Epithelial cell of proximal tubule (primary cell): ENCODE data around the gene CA12. TPM values are rescaled to one million over a fixed set of nuclear protein-coding genes. Genes with fewer than 3 reads are reported as not detected.

Experiments
- DNase-seq: peaks from one replicate; pipeline ENCODE4 v3.0.0-alpha.2; 2011; ENCODE audit warnings: low read depth
- H3K4me3 ChIP-seq: 2 replicates; pipeline ENCODE4 v1.5.1; 2011; ENCODE audit warnings: low read depth, mild to moderate bottlenecking, low read length
- total RNA-seq: library from RNA; depleted of rRNA; stranded (reverse); fragments of >200 nt; gene quantifications from 2 replicates; pipeline ENCODE4 v1.2.3, GENCODE V29; 2015
- TF ChIP-seq, protein P1 (sequence below): conservative IDR thresholded peaks from 2 replicates; pipeline ENCODE4 v1.5.1; 2012; ENCODE audit warnings: low read depth, mild to moderate bottlenecking, low read length

The CA12 gene
- total RNA-seq, 1 donor from 2014 or later: 19.7 TPM

DNA sequence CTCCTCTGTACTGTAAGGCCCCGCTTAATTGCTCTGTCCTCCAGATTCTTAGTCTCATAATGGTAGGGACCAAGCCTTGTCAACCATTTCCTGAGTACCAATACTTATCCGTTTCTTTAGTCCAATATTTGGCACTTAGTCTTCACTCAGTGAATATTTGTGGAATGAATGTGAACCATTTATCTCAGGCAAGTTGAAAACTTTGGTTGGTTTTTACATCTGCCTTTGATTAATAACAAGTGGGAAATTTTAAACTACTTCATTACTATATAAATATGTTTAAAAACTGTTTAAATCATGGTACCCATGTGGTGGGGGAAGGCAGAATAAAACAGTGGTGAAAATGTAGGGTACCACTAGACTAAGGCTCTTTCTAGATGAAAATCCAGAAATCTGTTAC is 15.2 kb downstream of the CA12 start:
- TF ChIP-seq, protein P1, sequence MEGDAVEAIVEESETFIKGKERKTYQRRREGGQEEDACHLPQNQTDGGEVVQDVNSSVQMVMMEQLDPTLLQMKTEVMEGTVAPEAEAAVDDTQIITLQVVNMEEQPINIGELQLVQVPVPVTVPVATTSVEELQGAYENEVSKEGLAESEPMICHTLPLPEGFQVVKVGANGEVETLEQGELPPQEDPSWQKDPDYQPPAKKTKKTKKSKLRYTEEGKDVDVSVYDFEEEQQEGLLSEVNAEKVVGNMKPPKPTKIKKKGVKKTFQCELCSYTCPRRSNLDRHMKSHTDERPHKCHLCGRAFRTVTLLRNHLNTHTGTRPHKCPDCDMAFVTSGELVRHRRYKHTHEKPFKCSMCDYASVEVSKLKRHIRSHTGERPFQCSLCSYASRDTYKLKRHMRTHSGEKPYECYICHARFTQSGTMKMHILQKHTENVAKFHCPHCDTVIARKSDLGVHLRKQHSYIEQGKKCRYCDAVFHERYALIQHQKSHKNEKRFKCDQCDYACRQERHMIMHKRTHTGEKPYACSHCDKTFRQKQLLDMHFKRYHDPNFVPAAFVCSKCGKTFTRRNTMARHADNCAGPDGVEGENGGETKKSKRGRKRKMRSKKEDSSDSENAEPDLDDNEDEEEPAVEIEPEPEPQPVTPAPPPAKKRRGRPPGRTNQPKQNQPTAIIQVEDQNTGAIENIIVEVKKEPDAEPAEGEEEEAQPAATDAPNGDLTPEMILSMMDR: no peak
- H3K4me3 ChIP-seq: no peak overlapping the region
- DNase-seq: no peak

DNA sequence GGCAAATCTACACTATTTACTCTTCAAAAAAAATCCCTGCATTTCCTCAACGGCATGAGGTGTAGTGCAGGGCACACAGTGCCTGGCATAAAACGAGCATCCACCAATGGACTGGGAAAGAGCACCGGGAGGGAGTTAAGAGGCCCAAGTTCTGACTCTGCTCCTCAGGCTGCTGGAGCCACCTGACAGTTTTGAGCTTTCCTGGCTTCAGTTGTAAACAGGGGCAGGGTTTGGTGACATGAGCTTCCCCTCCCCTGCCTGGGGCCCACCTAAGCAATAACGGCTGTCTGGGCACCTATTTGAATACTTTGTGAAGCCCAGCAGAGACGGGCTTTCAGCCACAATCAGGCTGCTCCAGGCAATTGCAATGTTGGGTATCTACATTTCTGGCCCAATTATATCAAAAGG is 16.4 kb downstream of the CA12 start:
- TF ChIP-seq, protein P1: no peak
- no peak for DNase-seq
- H3K4me3 ChIP-seq: no peak overlapping the region

DNA sequence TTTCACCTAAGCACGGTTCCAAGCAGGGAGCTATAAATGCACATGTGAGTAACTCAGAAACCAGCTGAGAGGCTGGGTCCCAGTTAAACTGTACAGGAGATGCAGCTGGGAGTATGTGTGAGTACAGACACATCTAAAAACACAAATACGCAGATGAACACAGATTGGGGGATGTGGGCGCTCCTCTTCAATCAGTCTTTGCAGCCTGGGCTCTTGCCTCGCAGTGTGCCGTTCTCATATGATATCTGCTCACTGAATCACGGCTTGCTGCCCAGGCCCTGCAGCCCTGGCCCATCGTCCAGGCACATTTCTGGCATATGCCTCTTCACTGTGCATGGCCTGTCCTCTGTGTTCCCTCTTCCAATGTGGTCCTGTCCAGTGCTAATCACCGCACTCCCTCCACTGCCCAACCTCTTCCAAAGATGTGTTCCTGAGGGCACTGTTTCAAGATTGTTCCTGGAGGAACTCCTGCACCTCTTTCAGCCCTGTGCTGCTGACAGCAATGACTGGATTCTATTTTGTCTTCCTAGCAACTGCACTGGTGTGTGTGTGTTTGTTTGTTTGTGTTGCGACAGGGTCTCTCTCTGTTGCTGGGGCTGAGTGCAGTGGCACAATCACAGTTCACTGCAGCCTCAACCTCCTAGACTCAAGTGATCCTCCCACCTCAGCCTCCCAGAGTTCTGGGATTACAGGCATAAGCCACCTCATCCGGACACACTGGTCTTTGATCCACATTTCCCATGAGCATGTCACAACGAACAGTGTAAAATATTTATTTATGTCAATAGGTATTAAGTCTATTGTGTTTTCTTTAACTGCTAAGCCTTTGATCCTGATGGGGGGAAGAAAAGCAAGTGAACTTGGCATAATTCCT is 17.0 kb downstream of the CA12 start:
- no peak for DNase-seq
- TF ChIP-seq, protein P1: no peak
- H3K4me3 ChIP-seq: no peak overlapping the region

DNA sequence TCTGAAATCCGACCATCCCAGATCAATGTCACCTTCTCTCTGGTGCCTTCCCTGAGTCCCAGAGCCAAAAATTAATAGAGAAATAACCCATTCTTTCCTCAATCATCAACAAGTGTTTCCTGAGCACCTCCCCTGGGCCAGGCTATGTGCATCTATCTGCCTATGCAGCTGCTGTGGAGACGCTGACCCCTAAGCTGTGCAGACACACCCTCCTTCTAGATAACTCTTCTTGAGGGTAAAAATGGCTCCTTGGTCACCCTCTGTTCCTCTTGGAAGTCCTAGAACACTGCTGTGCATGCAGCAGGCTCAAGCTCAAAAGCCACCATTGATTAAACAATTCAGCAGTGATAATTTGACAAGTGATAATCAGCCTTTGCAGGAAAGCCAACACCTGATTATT is 18.4 kb downstream of the CA12 start:
- TF ChIP-seq, protein P1: no peak
- DNase-seq: no peak
- no peak overlapping the region for H3K4me3 ChIP-seq

DNA sequence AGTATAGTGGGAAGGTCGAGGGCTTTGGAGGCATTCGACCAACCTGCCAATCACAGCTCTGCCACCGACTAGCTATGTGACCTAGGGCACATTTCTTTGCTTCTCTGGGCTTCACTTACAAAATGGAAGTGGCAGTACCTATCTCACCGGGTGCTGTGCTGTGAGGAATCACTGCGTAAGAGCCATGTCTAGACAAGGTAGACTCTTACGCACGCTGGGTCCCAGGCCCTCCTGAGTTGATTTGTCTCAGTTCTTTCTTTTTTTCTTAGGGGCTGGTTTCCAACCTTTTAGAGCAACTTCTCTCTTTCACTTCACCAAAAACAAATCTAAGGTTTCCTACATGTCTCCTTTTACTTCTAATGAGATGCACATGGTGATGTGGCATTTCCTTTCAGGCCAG is 18.8 kb downstream of the CA12 start:
- no peak overlapping the region for H3K4me3 ChIP-seq
- DNase-seq: no peak
- TF ChIP-seq, protein P1: no peak

DNA sequence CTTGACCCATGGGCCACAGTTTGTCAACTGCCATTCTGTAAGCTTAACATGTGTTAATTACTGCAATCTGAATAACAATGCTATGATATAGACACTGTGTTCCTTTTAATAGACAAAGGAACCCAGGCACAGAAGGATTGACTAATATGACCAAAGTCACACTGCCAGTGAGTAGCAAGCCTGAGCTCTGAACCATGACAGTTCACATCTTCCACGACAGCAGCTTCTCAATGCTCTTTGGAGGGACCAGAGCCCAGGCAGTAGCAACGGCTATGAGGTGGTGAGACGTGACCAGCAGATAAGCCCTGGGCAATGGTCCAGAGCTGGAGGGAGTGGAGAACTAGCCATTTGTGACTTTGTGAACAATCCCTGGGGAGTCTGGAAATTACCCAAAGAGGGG is 19.4 kb downstream of the CA12 start:
- TF ChIP-seq, protein P1: no peak
- no peak overlapping the region for H3K4me3 ChIP-seq
- DNase-seq: no peak

DNA sequence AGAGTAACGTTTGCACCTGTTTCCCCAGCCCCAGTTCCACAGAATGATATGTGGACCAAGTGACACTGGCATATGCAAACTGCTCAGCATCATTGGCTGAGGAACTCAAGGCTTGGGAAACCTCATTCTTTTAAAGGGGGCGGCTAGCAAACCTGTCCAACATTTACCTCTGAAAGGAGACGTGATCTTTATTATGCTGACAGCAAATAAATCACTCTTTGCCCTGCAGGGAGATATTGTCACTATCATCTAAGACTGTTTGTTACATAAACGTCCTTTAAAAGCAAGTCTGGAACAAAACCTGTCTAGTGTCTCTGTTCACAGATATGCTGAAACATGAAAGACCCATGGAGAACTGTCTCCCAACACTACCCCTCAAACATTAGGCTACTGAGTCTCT is 21.5 kb downstream of the CA12 start:
- TF ChIP-seq, protein P1: no peak
- no peak for DNase-seq
- H3K4me3 ChIP-seq: no peak overlapping the region
